ENCODE data around the gene PHKA2.

PHKA2 gene

GRCh38 chrX:18887177-18887824, 96.6 kb downstream of the PHKA2 start:
- peak; percentile 39 for DNase-seq

- DNase-seq, result peak; percentile 59
Measured at GRCh38 chrX:18886344-18887161, 97.4 kb downstream of the PHKA2 start.

GRCh38 chrX:18886005-18886343, 97.9 kb downstream of the PHKA2 start:
- no peak for DNase-seq

GRCh38 chrX:18885328-18886004, 98.4 kb downstream of the PHKA2 start:
- DNase-seq, result peak; percentile 37

- no peak for DNase-seq
Measured at GRCh38 chrX:18884916-18885315, 99.0 kb downstream of the PHKA2 start.

GRCh38 chrX:18883961-18884765, 99.8 kb downstream of the PHKA2 start:
- no peak for DNase-seq

GRCh38 chrX:18883234-18883960, 100.5 kb downstream of the PHKA2 start:
- no peak for DNase-seq

- no peak for DNase-seq
Measured at GRCh38 chrX:18879144-18879543, 104.8 kb downstream of the PHKA2 start.

- no peak for DNase-seq
Measured at GRCh38 chrX:18877469-18877868, 106.4 kb downstream of the PHKA2 start.

- no peak for DNase-seq
Measured at GRCh38 chrX:18875256-18875878, 108.5 kb downstream of the PHKA2 start.

- no peak for DNase-seq
Measured at GRCh38 chrX:18874560-18875255, 109.2 kb downstream of the PHKA2 start.

- DNase-seq, result no peak
Measured at GRCh38 chrX:18873836-18874235, 110.1 kb downstream of the PHKA2 start.

- DNase-seq, result no peak
Measured at GRCh38 chrX:18873189-18873791, 110.6 kb downstream of the PHKA2 start.

- no peak for DNase-seq
Measured at GRCh38 chrX:18872621-18873020, 111.3 kb downstream of the PHKA2 start.

GRCh38 chrX:18871970-18872369, 111.9 kb downstream of the PHKA2 start:
- no peak for DNase-seq

- DNase-seq, result no peak
Measured at GRCh38 chrX:18871161-18871890, 112.6 kb downstream of the PHKA2 start.

GRCh38 chrX:18864390-18864920, 119.5 kb downstream of the PHKA2 start:
- DNase-seq, result no peak

GRCh38 chrX:18861511-18861910, 122.4 kb downstream of the PHKA2 start:
- no peak for DNase-seq

- no peak for DNase-seq
Measured at GRCh38 chrX:18856645-18856997, 127.3 kb downstream of the PHKA2 start.

Measured in CD4-positive, alpha-beta T cell treated with Interleukin-17A for 4 hours (primary cell).